GM21367 (cell line): ENCODE measurements around the gene OR6J1.
"Not testable (repeated sequence)": the region's sequence is repeated elsewhere in the genome, so short reads cannot be mapped to it uniquely, and the experiment has no call there.

Experiments
- ATAC-seq: cut with Tn5 transposase; IDR thresholded peaks from one replicate; pipeline ENCODE4 v1.9.1; 2021; ENCODE audit not compliant: unreplicated experiment

OR6J1 gene

DNA sequence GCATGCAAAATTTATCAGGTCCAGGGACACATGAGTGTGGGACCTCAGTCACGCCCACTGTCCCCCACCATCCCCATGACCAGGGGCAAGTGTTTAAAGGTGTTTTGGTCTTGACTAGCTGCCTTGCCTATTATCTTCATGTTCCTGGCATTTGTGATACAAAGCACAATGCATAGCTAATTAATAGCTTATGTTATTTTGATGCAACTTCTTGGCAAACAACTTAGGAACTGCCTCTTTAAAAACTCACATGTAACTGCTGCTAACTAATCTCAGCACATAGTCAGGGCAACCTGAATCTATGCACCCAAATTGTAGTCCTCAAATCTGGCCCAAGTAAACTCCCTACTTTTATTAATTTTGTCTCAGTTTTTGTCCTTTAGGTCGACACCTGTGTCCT lies 7.4 kb upstream of the OR6J1 start:
- ATAC-seq: no peak

DNA sequence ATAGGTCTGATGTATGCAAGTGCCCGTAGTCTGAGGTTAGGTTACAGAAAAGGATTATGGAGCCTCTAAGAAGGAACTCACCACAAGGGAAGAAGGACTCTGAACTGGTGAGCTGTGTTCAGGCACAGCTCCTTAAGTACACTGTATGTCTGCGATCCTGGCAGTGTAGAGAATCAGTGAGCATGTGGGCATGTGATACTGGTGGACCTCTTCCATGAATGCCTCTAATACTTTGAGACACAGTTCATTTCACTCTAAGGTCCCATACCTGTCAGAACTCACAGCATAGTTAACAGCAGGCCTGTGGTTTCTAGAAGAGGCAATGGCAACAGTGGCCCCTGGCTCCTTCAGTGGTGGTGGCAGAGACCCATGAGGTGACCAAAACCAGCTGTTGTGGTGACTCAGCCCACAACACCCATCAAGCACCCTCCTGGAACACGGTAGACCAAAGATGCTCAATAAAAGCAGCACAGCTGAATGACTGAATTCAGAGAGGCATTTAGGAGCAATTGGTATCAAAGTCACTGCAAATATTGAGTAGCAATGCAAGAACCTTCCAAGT lies 6.9 kb upstream of the OR6J1 start:
- ATAC-seq: no peak

DNA sequence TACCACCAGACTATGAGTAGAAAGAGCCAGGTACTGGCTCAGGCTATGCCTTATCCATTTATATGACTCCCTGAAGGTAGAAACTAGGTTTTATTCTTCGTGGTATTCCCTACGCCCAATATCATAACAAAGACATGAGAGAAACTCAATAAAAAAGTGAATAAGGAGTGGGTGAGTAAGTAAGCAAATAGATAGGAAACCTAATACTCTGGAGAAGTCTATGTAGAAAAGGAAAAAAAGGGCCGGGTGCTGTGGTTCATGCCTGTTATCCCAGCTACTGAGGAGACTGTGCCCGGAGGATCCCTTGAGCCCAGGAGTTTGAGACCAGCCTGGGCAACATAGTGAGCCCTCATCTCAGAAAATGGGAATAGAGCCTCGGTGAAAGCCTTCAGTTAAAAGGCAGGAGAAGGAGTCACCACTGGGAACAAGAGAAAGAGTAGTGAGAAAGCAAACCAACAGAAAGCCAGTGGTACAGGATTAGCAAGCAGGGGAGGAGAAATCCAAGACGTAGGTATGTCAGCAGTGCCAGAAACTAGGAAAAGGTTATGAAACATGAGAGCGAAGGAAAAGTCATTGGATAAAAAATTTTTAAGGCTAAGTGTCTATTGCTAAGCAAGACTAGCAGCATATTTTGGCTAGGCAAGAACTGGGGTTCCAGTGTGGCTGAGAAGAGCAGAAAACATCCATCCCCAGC lies 6.0 kb upstream of the OR6J1 start:
- ATAC-seq: no peak

- no peak for ATAC-seq
These were observed 4.4 kb upstream of the OR6J1 start for GRCh38 chr14:22648506-22648905.

GRCh38 chr14:22646570-22647254 lies 2.6 kb upstream of the OR6J1 start:
- ATAC-seq: no peak

DNA sequence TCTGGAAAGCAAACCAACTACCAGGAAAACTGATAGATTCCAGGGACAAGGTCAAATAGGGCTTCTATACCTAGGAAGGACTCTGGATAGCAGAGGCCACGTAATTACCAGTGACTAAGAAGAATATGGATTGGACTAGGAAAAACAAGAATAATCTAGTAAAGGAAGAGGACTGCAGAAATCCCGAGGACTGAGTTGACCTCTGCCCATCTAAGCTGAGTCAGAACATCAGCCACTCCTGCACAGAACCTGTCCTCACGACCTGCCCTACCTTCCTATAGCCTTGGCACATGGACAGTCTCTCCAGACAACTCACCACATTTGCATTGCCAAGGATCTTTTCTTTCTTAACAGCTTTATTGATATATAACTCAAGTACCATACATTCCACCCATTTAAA lies 2.3 kb downstream of the OR6J1 start:
- no peak for ATAC-seq

DNA sequence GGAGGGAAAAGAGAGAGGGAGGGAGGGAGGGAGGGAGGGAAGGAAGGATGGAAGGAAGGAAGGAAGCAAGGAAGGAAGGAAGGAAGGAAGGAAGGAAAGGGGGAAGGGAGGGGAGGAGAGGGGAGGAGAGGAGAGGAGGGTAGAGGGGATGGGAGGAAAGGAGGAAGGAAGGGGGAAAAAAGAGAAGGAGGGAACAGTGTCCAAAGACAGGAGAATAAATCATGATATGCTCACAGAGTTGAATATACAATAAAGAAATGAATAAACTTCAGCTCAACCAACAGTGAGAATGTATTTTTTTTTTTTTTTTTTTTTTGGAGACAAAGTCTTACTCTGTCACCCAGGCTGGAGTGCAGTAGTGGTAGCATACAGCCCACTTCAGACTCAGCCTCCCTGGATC lies 4.0 kb downstream of the OR6J1 start:
- ATAC-seq: no peak

DNA sequence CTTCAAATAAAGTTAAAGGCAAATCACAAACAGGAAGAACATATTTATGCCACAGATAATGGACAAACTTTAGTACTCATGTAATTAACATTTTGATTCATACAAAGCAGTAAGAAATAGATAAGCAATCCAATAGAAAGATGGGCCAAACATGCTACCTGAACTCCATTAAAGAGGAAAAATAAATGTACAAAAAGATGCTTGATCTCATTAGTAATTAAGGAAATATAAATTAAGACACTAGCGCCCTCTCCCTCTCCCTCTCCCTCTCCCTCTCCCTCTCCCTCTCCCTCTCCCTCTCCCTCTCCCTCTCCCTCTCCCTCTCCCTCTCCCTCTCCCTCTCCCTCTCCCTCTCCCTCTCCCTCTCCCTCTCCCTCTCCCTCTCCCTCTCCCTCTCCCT lies 8.2 kb downstream of the OR6J1 start:
- not testable (repeated sequence) for ATAC-seq

DNA sequence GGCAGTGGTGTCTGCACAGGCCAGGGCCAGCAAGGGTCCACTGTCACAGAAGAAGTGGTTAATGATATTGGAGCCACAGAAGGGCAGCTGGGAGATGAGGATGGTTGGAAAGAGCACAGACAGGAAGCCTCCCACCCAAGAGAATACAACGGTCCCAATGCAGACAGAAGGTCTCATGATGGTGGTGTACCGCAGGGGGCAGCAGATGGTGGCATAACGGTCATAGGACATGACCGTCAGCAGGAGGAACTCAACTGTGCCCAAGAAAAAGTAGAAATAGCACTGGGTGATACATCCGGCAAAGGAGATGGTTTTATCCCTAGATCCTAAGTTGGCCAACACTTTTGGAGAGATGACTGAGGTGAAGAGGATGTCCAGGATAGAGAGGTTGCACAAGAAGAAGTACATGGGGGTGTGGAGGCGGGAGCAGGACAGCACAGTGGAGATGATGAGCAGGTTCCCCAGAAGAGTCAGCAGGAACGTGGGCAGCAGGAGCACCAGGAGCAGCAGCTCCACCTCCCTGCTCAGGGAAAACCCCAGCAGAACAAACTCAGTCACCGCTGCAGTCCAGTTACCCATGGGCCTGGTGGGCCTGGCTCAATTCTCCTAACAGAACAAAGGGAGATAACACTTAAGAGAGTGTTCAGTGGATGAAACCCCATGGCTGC lies 9.8 kb downstream of the OR6J1 start:
- no peak for ATAC-seq

DNA sequence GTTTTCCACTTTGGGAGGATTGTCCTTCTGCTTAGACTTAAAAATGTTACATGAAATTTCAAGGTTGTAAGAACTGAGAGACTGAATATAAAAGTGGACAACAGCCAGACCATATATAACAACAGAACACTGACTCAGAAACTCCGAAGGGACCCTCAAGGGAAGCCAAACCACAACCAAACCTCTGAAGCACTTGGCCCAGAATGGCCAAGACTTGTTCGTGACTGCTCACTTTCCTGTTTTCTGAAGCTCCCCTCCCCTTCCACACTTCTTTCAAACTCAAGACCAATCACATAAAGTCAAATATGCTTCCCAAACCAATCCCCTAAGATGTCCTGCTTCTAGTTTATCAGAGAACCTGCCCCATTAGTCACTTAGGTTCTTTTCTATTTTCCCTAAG lies 13.7 kb downstream of the OR6J1 start:
- no peak for ATAC-seq

DNA sequence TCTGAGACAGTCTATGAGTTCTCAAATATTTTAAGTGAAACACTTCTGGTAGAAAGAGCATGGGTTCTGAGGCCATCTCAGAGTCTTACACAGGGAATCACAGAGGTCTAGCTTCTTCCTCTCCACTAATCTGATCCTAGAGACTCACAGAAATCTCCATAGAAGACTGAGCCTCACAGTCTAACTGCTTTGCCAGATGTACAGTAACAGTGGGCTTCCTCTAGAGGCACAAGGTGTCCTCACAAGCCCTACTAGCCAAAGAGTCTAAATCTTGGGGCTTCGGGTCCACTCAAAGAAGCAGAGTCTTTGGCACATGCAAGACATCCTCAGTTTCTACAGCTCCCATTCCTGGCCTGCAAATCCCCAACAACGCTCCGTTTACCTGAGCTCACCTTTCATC lies 14.1 kb downstream of the OR6J1 start:
- ATAC-seq: no peak

GRCh38 chr14:22629361-22629760 lies 14.8 kb downstream of the OR6J1 start:
- no peak for ATAC-seq

- no peak for ATAC-seq
These were observed 16.5 kb downstream of the OR6J1 start for GRCh38 chr14:22627506-22628263.

DNA sequence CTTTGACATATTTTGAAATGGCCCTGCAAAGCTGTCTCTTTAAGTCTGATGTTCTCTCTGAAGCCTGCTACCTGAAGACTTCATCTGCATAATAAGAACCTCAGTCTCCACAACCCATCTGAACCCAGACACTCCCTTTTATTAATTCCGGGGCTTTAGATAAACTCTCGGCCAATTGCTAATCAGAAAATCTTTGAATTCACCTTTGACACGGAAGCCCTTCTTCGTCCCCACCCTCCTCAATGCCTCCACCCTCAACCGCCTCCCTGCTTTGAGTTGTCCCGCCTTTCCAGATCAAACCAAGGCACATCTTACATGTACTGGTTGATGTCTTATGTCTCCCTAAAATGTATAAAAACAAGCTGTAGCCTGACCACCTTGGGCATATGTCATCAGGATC lies 17.6 kb downstream of the OR6J1 start:
- ATAC-seq: no peak

GRCh38 chr14:22623047-22623446 lies 21.1 kb downstream of the OR6J1 start:
- ATAC-seq: no peak

GRCh38 chr14:22622255-22622654 lies 21.9 kb downstream of the OR6J1 start:
- ATAC-seq: no peak

DNA sequence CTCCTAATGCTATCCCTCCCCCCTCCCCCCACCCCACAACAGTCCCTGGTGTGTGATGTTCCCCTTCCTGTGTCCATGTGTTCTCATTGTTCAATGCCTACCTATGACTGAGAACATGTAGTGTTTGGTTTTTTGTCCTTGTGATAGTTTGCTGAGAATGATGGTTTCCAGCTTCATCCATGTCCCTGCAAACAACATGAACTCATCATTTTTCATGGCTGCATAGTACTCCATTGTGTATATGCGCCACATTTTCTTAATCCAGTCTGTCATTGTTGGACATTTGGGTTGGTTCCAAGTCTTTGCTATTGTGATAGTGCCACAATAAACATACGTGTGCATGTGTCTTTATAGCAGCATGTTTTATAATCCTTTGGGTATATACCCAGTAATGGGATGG lies 28.4 kb downstream of the OR6J1 start:
- ATAC-seq: not testable (repeated sequence)

DNA sequence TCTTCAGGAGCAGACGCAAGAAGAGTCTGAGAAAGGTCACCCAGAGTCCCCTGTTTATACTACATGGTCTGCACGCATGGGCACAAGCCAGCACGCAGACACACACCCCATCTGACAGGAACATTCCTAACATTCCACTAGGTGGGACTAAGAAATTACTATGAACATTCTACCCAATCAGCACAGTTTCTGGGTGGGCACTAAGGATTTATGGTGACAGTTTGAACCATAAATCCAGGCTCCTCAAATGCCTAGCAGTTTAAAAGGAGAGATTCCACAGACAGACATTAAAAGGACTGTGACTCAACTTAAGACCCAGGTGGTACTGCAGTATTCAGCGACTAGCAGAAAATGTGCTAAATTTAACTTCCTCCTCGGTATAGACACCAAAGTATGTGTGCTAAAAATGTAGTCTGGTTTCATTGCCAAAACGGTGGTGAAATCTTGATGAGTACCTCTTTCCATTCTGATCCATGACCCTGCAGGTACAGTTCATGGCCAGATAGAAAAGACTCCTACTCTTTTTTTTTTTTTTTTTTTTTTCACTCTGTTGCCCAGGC lies 29.8 kb downstream of the OR6J1 start:
- ATAC-seq: no peak

DNA sequence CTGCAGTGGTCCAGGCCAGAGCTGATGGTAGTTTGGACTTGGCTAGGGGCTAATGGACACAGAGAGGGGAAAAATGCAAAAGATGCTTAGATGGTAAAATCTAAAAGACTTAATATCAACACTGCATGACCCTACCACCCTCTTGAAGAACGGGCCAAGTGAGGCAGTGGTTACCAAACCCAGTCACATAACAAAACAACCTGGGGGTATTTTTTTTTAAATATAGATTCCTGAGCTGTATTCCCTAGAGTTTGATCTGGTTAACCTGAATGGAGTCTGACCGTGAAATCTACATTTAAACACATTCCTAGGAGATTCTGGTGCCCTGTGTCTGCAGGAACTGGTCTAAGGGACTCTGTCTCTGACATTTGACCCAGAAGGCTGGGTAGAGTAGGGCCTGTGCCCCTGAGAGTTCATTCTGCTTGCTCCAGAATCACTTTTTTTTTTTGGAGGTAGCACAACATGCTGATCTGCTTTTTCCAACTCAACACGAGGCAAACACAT lies 30.4 kb downstream of the OR6J1 start:
- no peak for ATAC-seq

DNA sequence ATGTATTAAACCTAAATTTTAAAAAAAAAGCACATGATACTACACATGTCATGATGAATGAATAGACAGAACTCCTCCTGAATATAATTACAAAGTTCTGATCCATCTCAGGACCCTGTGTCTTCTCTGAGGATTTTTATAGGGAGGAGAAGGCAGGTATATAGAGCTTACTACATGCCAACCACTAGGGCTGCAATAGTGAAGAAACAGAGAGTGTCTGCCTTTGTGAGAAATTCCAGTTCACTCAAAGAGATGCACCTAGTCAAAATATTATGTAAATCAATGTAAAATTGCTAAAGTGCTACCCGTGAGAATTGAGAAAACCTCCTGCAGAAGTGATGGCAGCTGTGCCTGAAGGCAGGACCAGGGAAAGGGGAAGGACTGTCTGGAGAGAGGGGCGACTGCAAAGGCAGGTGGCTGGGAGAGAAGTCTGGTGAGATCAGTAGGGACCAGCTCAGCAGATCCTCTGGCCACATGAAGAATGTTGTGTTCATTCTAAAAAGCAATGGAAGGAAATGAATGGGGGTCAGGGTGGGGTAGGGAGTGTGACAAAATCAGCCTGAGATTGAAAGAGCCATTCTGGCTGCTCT lies 31.0 kb downstream of the OR6J1 start:
- no peak for ATAC-seq
